Spleen (tissue), 11 donors: ENCODE results near the gene TRIM41. TPM values are rescaled to one million over a fixed set of nuclear protein-coding genes. Genes with fewer than 3 reads are reported as not detected.

Source experiments
- DNase-seq: peaks from one replicate; pipeline ENCODE4 v3.0.0-alpha.2; 2020
- H3K27ac ChIP-seq, 8 donors: fragments of 200-600 bp; sonication (generic) in 7 of 8; 1 replicate in 4 of 8; 2 replicates in 4 of 8; pipeline versions ENCODE4 v1.5.0 to v1.8.0; 2016 to 2021; ENCODE audit warnings: inconsistent platforms in 4 of 8, mild to moderate bottlenecking in 4 of 8, moderate library complexity in 1 of 8
- H3K27me3 ChIP-seq, 7 donors: fragments of 200-600 bp; sonication (generic) in 6 of 7; replicated peaks in 1 of 7; 1 replicate in 4 of 7; 2 replicates in 3 of 7; pipeline versions ENCODE4 v1.5.0 to v1.8.0; 2016 to 2021; ENCODE audit warnings: inconsistent platforms in 3 of 7, mild to moderate bottlenecking in 1 of 7
- H3K36me3 ChIP-seq, 6 donors: fragments of 200-600 bp; sonication (generic) in 5 of 6; 1 replicate in 4 of 6; 2 replicates in 2 of 6; pipeline versions ENCODE4 v1.5.0 to v1.8.0; 2016 to 2021; ENCODE audit warnings: inconsistent platforms in 2 of 6
- H3K4me1 ChIP-seq, 6 donors: fragments of 200-600 bp; sonication (generic) in 5 of 6; 1 replicate in 3 of 6; 2 replicates in 3 of 6; pipeline versions ENCODE4 v1.5.0 to v1.8.0; 2016 to 2021; ENCODE audit warnings: inconsistent platforms in 3 of 6
- H3K4me3 ChIP-seq, 8 donors: fragments of 200-600 bp; sonication (generic) in 7 of 8; 1 replicate in 4 of 8; 2 replicates in 4 of 8; pipeline versions ENCODE4 v1.5.0 to v1.8.0; 2016 to 2021; ENCODE audit warnings: inconsistent platforms in 4 of 8, mild to moderate bottlenecking in 4 of 8, moderate library complexity in 2 of 8
- H3K9me3 ChIP-seq, 8 donors: fragments of 200-600 bp; sonication (generic) in 7 of 8; 1 replicate in 4 of 8; 2 replicates in 4 of 8; pipeline versions ENCODE4 v1.5.0 to v1.8.0; 2016 to 2021; ENCODE audit warnings: inconsistent platforms in 4 of 8
- POLR2A ChIP-seq, 3 donors: fragments of 450-650 bp; IDR thresholded peaks; one replicate each; pipeline ENCODE4 v1.5.1; 2017; ENCODE audit warnings: antibody characterized with exemption in 3 of 3, mild to moderate bottlenecking in 1 of 3
- POLR2AphosphoS5 ChIP-seq, 3 donors: sonication (generic); formaldehyde crosslinking; IDR thresholded peaks; one replicate each; pipeline ENCODE4 v1.5.1; 2017; ENCODE audit warnings: antibody characterized with exemption in 3 of 3
- whole genome bisulfite sequencing, 5 donors: extraction: QIAGEN DNeasy Blood & Tissue Kit in 3 of 5; methylation state at CpG; one replicate each; pipeline versions ENCODE4 v1.1.5 to v1.1.7; 2013 to 2018; 5-methylcytosine and 5-hydroxymethylcytosine counted together
- intact Hi-C: fragments of 100-400 bp; cut with DNase I; formaldehyde crosslinking; loops from one replicate; pipeline ENCODE4 v1.15.0; 2023; ENCODE audit warnings: low total_unique reads
- polyA plus RNA-seq, 3 donors: library from polyadenylated mRNA; stranded (reverse); fragments of 200-250 nt; gene quantifications; one replicate each; pipeline ENCODE4 v1.2.1, GENCODE V29; 2013
- total RNA-seq, 7 donors: library from RNA; depleted of rRNA in 3 of 7; stranded (reverse); fragments of >200 nt in 3 of 7; fragmentation: NEBNext Ultra II Directional in 4 of 7; extraction: Animal tissue kit (Norgen Biotek cat#: 25700) in 4 of 7; gene quantifications; one replicate each; pipeline versions ENCODE4 v1.1.0 to v1.2.1, GENCODE V29; 2016 to 2021
- TF ChIP-seq, protein P1 (sequence below), 11 experiments: fragments of 200-600 bp in 7 of 11; fragments of 450-650 bp in 4 of 11; sonication (generic) in 4 of 11; IDR thresholded peaks in 8 of 11; conservative IDR thresholded peaks in 3 of 11; 1 replicate in 7 of 11; 2 replicates in 4 of 11; pipeline versions ENCODE4 v1.4.0 to v1.8.0; 2016 to 2021; ENCODE audit warnings: antibody characterized with exemption in 11 of 11, inconsistent platforms in 4 of 11, mild to moderate bottlenecking in 1 of 11
- donor health status: healthy with polysubstance abuse.
- donor health status: DM: no; HTN: no; CAD: no; lungs with moderate emphysema.
- donor health status: DM: no; HTN: no; CAD: no.
- donor health status: Bipolar disorder and iron deficiency.
- donor health status: healthy.
- donor health status: DM: no; HTN: no; CAD: no.
- donor health status: DM: yes; HTN: yes; CAD: no.

The TRIM41 gene
- total and polyA plus RNA-seq, 10 donors, result 12.5 to 34.1 (median 24.6) TPM

- intact Hi-C loops, result no loop called here
- peaks cover 0 to 2% (median 0%) of the 10 kb centered on the region in 7 donors for H3K27me3 ChIP-seq
- H3K36me3 ChIP-seq, result no peaks in the 10 kb centered on the region
- DNase-seq, result peak; percentile 85
- peak overlapping the region in 1 of 8 donors; percentile 7 for H3K27ac ChIP-seq
- 45 to 50% (median 45%) methylated on average over 24 to 25 of the region's 25 CpGs for WGBS, 5 donors
- no peaks in the 10 kb centered on the region for H3K9me3 ChIP-seq
- H3K4me1 ChIP-seq, result peaks cover 5 to 37% (median 24%) of the 10 kb centered on the region in 6 donors
- no peak overlapping the region for H3K4me3 ChIP-seq
- TF ChIP-seq POLR2A (IDR thresholded peaks at IDR 0.05), result no peak
- TF ChIP-seq, protein P1, sequence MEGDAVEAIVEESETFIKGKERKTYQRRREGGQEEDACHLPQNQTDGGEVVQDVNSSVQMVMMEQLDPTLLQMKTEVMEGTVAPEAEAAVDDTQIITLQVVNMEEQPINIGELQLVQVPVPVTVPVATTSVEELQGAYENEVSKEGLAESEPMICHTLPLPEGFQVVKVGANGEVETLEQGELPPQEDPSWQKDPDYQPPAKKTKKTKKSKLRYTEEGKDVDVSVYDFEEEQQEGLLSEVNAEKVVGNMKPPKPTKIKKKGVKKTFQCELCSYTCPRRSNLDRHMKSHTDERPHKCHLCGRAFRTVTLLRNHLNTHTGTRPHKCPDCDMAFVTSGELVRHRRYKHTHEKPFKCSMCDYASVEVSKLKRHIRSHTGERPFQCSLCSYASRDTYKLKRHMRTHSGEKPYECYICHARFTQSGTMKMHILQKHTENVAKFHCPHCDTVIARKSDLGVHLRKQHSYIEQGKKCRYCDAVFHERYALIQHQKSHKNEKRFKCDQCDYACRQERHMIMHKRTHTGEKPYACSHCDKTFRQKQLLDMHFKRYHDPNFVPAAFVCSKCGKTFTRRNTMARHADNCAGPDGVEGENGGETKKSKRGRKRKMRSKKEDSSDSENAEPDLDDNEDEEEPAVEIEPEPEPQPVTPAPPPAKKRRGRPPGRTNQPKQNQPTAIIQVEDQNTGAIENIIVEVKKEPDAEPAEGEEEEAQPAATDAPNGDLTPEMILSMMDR (IDR thresholded peaks at IDR 0.05 in 8 of 11, conservative IDR thresholded peaks at IDR 0.05 in 3 of 11), result peak; percentile 73 to 89 (median 82)
- TF ChIP-seq POLR2AphosphoS5 (IDR thresholded peaks at IDR 0.05), result peak in 1 of 3 donors; percentile 34
Measured at GRCh38 chr5:181181650-181182565, 41.2 kb upstream of the TRIM41 start.

GRCh38 chr5:181182651-181183050, 40.4 kb upstream of the TRIM41 start:
- intact Hi-C loops, result no loop called here
- Histone ChIP-seq H3K27me3 (no peaks in the 10 kb centered on the region), H3K9me3 (no peaks in the 10 kb centered on the region), H3K4me3 (peak overlapping the region in 1 of 8 donors; percentile 5), H3K27ac (peak overlapping the region in 1 of 8 donors; percentile 7), H3K4me1 (peaks cover 5 to 44% (median 28%) of the 10 kb centered on the region in 6 donors), H3K36me3 (no peaks in the 10 kb centered on the region)
- TF ChIP-seq POLR2A (IDR thresholded peaks at IDR 0.05), result no peak
- TF ChIP-seq POLR2AphosphoS5 (IDR thresholded peaks at IDR 0.05), result no peak
- WGBS, 5 donors, result 53 to 70% (median 67%) methylated on average over 12 of the region's 12 CpGs
- peak; percentile 61 for DNase-seq

DNA sequence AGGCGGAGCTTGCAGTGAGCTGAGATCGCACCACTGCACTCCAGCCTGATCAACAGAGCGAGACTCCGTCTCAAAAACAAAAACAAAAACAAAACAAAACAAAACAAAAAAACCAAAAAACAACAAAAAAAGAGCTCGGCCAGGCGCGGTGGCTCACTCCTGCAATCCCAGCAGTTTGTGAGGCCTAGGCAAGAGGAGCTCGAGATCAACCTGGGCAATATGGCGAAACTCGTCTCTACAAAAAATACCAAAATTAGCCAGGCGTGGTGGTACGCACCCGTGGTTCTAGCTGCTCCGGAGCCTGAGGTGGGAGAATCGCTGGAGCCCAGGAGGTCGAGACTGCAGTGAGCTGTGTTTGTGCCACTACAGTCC, 38.2 kb upstream of the TRIM41 start:
- WGBS, 5 donors, result 75 to 87% (median 80%) methylated on average over 16 of the region's 16 CpGs
- Histone ChIP-seq H3K27me3 (no peaks in the 10 kb centered on the region), H3K4me3 (peak overlapping the region in 4 of 8 donors; percentile 52 to 74 (median 54)), H3K27ac (peak overlapping the region in 3 of 8 donors; percentile 63 to 74 (median 70)), H3K36me3 (no peaks in the 10 kb centered on the region), H3K9me3 (no peaks in the 10 kb centered on the region), H3K4me1 (peaks cover 5 to 66% (median 42%) of the 10 kb centered on the region in 6 donors)
- peak; percentile 46 for DNase-seq
- intact Hi-C loops, result no loop called here
- TF ChIP-seq POLR2AphosphoS5 (IDR thresholded peaks at IDR 0.05) (no peak), POLR2A (IDR thresholded peaks at IDR 0.05) (no peak)
- TF ChIP-seq, protein P1 (IDR thresholded peaks at IDR 0.05 in 8 of 11, conservative IDR thresholded peaks at IDR 0.05 in 3 of 11), result no peak

- TF ChIP-seq, protein P1 (IDR thresholded peaks at IDR 0.05 in 8 of 11, conservative IDR thresholded peaks at IDR 0.05 in 3 of 11), result no peak
- no peak for TF ChIP-seq POLR2A (IDR thresholded peaks at IDR 0.05)
- no peak for TF ChIP-seq POLR2AphosphoS5 (IDR thresholded peaks at IDR 0.05)
- Histone ChIP-seq H3K36me3 (no peaks in the 10 kb centered on the region), H3K9me3 (no peaks in the 10 kb centered on the region), H3K27me3 (no peaks in the 10 kb centered on the region), H3K27ac (no peak overlapping the region), H3K4me3 (no peak overlapping the region), H3K4me1 (peaks cover 5 to 73% (median 45%) of the 10 kb centered on the region in 6 donors)
- 89 to 94% (median 93%) methylated on average over 13 of the region's 13 CpGs for WGBS, 5 donors
- peak; percentile 73 for DNase-seq
- intact Hi-C loops, result no loop called here
Measured at GRCh38 chr5:181185560-181185959, 37.5 kb upstream of the TRIM41 start.
